Activated naive CD8-positive, alpha-beta T cell treated with anti-CD3 and anti-CD28 coated beads, Interleukin-2, amount 10 ng/mL, durations not matched to agents 7 days and 5 days (primary cell): ENCODE measurements around the gene CACNG6. TPM values are rescaled to one million over a fixed set of nuclear protein-coding genes. Genes with fewer than 3 reads are reported as not detected.
"Not testable (repeated sequence)": the region's sequence is repeated elsewhere in the genome, so short reads cannot be mapped to it uniquely, and the experiment has no call there.

ENCODE experiments used
- ATAC-seq: fragments of 150-1000 bp; cut with Tn5 transposase; one replicate; pipeline ENCODE4 v1.10.0; 2021; ENCODE audit warnings: low read depth, moderate library complexity
- POLR2A ChIA-PET: fragments of 350-600 bp; sonication (Branson Sonifier 250); formaldehyde crosslinking; loops from one replicate; lab custom pipeline; 2021; ENCODE audit warnings: antibody characterized with exemption; lab: Charles Lee
- DNase-seq: peaks from one replicate; pipeline ENCODE4 v3.0.0; 2021
- H3K27ac Mint-ChIP-seq: one replicate; pipeline ENCODE4 v1.8.0; 2022; ENCODE audit warnings: mild to moderate bottlenecking, mixed read lengths
- H3K27me3 Mint-ChIP-seq: one replicate; pipeline ENCODE4 v1.8.0; 2022; ENCODE audit warnings: mild to moderate bottlenecking, moderate library complexity, mixed read lengths
- H3K36me3 Mint-ChIP-seq: one replicate; pipeline ENCODE4 v1.8.0; 2021; ENCODE audit warnings: mild to moderate bottlenecking, mixed read lengths
- H3K4me1 Mint-ChIP-seq: one replicate; pipeline ENCODE4 v1.8.0; 2021; ENCODE audit warnings: mixed read lengths
- H3K4me3 Mint-ChIP-seq: one replicate; pipeline ENCODE4 v1.8.0; 2022; ENCODE audit warnings: mild to moderate bottlenecking, moderate library complexity, mixed read lengths
- H3K9me3 Mint-ChIP-seq: one replicate; pipeline ENCODE4 v1.8.0; 2021; ENCODE audit warnings: mixed read lengths
- total RNA-seq, 2 experiments: library from RNA; stranded (reverse); gene quantifications; one replicate each; pipeline ENCODE4 v1.2.3, GENCODE V29; 2021

The CACNG6 gene, protein sequence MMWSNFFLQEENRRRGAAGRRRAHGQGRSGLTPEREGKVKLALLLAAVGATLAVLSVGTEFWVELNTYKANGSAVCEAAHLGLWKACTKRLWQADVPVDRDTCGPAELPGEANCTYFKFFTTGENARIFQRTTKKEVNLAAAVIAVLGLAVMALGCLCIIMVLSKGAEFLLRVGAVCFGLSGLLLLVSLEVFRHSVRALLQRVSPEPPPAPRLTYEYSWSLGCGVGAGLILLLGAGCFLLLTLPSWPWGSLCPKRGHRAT
- not detected for total RNA-seq

DNA sequence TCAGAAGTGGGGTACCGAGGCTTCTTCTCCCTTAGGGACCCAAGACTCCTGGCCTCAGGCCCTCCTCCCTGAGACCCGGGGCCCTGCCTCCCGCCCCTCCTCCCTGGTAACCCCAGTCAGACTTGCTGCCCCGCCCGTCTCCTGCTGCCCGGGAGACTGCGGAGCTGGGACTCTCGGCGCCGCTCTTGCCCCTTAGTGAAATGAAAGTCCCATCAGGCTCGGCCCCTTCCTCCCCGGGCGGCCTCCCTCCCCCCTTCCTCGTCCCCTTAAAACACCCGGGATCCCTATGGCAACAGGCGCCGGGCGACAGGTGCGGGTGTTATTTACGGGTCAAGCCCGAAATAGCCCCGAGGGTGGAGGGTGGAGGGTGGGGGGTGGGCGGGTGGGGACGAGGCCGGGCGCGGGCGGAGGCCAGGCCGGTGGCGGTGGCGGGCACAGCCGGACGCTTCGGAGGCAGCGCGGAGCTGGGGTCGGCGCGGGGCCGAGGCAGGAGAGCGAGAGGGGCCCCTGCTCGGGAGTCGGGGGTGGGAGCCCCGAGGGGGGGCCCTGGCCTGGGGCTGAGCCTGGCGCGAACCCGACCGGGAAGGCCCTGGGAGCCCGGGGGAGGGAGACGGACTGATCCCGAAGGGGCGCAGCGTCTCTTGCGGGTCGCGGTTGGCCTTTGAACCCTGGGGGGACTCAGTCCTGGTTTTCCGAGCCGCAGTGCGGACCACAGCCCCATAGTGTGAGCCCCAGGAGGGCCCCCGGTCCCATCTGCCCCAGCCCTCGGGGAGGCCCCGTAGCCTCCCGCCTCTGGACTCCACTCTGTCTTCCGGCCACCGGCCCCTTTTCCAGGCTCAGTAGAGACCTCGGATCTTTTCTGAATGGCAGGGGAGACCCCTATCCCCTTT, at the start of gene CACNG6:
CACNG6 (plus strand) TSS at position 414 of the 890 bp plus-strand sequence. CDS start 1,241 bp downstream, outside the sequence.
- no peaks in the 10 kb centered on the region for H3K9me3 Mint-ChIP-seq
- peaks cover 25% of the 10 kb centered on the region for H3K27me3 Mint-ChIP-seq
- H3K4me1 Mint-ChIP-seq, result no peaks in the 10 kb centered on the region
- POLR2A ChIA-PET, result no interaction called here
- no peak for DNase-seq
- no peak within 1 kb of the TSS for H3K27ac Mint-ChIP-seq
- no peak within 1 kb of the TSS for H3K4me3 Mint-ChIP-seq
- H3K36me3 Mint-ChIP-seq, result no peaks in the 10 kb centered on the region
- no peak for ATAC-seq

DNA sequence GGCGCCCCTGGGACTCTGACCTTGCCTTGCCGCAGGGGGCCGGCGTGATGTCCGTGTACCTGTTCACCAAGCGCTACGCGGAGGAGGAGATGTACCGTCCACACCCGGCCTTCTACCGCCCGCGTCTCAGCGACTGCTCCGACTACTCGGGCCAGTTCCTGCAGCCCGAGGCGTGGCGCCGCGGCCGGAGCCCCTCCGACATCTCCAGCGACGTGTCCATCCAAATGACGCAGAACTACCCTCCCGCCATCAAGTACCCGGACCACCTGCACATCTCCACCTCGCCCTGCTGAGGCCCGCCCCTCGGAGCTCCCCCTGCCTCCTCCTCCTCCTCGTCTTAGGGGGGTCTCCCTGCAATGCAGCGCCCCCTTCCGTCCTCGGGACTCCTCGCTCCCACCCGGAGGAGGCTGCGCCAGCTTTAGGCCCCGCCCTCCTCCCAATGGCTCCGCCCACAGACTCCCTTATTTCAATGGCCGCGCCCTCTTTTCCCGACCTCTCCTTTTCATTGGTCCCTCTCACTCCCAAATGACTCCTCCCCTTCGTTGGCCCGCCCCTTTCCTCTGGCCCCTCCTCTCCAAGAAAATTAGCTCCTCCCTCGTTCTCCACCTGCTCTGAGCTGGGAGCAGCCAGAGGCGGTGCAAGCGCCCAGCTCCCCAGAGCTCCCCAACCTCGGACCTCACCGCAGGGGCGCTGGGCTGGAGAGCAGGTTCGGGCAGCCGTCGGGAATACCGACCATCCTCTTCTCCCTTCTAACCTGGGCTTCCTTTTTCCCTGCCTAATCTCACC, 49.2 kb upstream of the CACNG6 start:
- DNase-seq, result peak; percentile 30
- no peak overlapping the region for H3K4me3 Mint-ChIP-seq
- peaks cover 30% of the 10 kb centered on the region for H3K27me3 Mint-ChIP-seq

DNA sequence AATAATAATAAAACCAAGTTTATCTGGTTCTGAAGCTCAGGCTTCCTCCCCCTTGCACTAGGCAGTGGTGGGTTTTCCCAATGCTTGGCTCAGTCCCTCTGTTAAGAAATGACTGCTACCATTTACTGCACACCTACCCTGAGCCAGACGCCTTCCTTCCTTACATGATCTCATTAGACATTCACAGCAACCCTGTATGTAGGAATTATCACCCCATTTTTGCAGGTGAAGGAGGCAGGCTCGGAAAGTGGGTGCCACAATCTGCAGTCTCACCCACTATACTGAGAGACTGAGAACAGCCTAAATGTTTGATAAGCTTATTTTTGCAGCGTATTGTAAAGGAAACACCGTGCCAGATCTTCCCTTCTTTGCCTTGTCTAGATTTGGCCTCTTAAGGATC, 47.0 kb upstream of the CACNG6 start:
- Mint-ChIP-seq H3K27ac (no peak overlapping the region), H3K4me1 (no peaks in the 10 kb centered on the region), H3K27me3 (peaks cover 33% of the 10 kb centered on the region), H3K9me3 (no peaks in the 10 kb centered on the region), H3K4me3 (no peak overlapping the region), H3K36me3 (no peaks in the 10 kb centered on the region)
- POLR2A ChIA-PET, result no interaction called here
- no peak for ATAC-seq
- DNase-seq, result no peak

More for the DNA sequence above, 49.2 kb upstream of the CACNG6 start:
- Mint-ChIP-seq H3K4me1 (no peaks in the 10 kb centered on the region), H3K36me3 (no peaks in the 10 kb centered on the region), H3K9me3 (no peaks in the 10 kb centered on the region), H3K27ac (no peak overlapping the region)
- POLR2A ChIA-PET, result no interaction called here
- no peak for ATAC-seq

DNA sequence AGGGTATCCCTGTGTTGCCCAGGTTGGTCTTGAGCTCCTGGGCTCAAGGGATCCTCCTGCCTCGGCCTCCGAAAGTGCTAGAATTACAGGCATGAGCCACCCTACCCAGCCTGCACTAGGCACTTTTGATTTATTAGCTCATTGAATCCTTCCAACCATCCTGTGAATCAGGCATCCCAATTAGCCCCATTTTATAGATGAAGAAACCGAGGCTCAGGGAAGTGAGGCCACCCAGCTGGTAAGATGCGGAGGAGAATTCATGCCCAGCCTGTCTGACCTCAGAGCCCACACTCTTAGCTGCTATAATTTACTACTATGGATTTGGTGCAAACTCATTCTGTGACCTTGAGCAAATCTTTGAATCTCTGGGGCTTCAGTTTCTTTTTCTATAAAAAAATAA, 46.5 kb upstream of the CACNG6 start:
- no peak overlapping the region for H3K27ac Mint-ChIP-seq
- ATAC-seq (no peak), DNase-seq (no peak)
- no peaks in the 10 kb centered on the region for H3K36me3 Mint-ChIP-seq
- POLR2A ChIA-PET, result no interaction called here
- H3K4me3 Mint-ChIP-seq, result no peak overlapping the region
- H3K27me3 Mint-ChIP-seq, result peaks cover 33% of the 10 kb centered on the region
- no peaks in the 10 kb centered on the region for H3K9me3 Mint-ChIP-seq
- H3K4me1 Mint-ChIP-seq, result no peaks in the 10 kb centered on the region

DNA sequence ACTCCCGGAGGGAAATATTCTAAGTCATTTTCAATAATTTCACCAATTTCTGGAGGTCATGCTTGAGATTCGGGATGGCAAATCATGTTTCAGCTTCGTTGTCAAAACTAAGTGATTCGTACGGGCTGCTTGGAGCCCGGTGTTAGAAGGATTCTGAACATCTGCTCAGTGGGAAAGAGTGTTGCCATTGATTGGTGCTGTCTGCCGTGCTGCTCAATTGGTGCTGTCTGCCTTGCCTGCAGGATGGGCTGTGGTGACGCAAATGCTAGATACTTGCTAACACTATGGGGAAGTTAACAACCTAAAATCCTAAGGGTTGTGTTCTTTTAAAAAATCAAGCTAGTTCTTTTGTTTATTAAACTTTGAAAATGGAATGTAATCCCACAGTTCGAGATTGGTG, 46.0 kb upstream of the CACNG6 start:
- DNase-seq (no peak), ATAC-seq (no peak)
- Mint-ChIP-seq H3K27me3 (peaks cover 33% of the 10 kb centered on the region), H3K4me3 (no peak overlapping the region), H3K27ac (no peak overlapping the region), H3K4me1 (no peaks in the 10 kb centered on the region), H3K9me3 (no peaks in the 10 kb centered on the region), H3K36me3 (no peaks in the 10 kb centered on the region)
- POLR2A ChIA-PET, result no interaction called here

DNA sequence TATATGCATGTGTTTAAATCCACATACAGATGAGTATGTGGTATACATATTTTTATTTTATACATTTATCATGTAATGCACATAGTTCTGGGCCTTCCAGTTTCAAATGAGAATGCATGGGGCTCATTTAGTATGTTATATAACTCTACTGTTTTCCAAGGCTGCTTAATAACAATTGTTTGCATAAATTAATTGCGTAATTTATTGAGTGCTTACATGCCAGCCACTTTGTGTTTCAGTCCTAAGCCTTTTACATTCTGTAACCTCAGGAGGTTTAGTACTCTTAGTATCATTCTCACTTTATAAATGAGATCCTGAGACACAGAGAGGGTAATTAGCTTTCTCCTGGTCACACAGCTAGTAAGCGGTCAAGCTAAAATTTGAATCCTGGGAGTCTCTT, 45.4 kb upstream of the CACNG6 start:
- POLR2A ChIA-PET, result no interaction called here
- ATAC-seq, result no peak
- no peak overlapping the region for H3K27ac Mint-ChIP-seq
- H3K36me3 Mint-ChIP-seq, result no peaks in the 10 kb centered on the region
- peaks cover 32% of the 10 kb centered on the region for H3K27me3 Mint-ChIP-seq
- no peaks in the 10 kb centered on the region for H3K9me3 Mint-ChIP-seq
- no peak for DNase-seq
- H3K4me3 Mint-ChIP-seq, result no peak overlapping the region
- H3K4me1 Mint-ChIP-seq, result no peaks in the 10 kb centered on the region

DNA sequence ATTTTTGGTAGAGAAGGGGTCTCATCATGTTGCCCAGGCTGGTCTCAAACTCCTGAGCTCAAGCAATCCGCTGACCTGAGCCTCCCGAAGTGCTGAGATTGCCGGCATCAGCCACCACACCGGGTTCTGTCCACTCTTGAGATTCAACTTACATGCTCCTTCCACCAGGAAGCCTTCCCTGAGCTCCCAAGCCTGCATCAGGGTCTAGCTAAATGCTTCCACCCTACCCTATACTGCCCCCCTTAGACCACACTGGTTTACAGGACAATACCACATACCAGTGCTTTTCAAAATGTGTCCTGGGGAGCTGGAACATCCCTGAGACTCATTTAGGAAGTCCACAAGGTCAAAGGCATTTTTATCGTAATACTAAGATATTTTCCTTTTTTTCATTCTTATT, 43.8 kb upstream of the CACNG6 start:
- H3K9me3 Mint-ChIP-seq, result no peaks in the 10 kb centered on the region
- no peak for DNase-seq
- no peak overlapping the region for H3K4me3 Mint-ChIP-seq
- H3K27ac Mint-ChIP-seq, result no peak overlapping the region
- peaks cover 17% of the 10 kb centered on the region for H3K27me3 Mint-ChIP-seq
- POLR2A ChIA-PET, result no interaction called here
- ATAC-seq, result no peak
- H3K36me3 Mint-ChIP-seq, result no peaks in the 10 kb centered on the region
- no peaks in the 10 kb centered on the region for H3K4me1 Mint-ChIP-seq

DNA sequence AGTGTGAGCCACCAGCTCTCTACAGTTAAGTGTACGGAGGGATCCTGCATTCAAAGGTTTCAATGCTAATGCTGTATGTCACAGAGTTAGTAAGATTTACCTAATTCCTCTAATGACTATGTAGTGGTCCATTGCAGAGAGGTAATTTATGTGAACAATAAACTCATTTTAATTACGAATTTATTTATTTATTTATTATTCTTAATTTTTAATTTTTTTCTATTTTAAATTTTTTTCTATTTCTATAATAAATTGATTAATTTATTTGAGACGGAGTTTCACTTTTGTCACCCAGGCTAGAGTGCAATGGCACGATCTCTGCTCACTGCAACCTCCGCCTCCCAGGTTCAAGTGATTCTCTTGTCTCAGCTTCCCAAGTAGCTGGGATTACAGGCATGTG, 42.8 kb upstream of the CACNG6 start:
- H3K9me3 Mint-ChIP-seq, H3K36me3 Mint-ChIP-seq, H3K27ac Mint-ChIP-seq, H3K4me3 Mint-ChIP-seq, ATAC-seq, DNase-seq, POLR2A ChIA-PET, H3K4me1 Mint-ChIP-seq: not testable (repeated sequence)
- H3K27me3 Mint-ChIP-seq, result peaks cover 10% of the 10 kb centered on the region

DNA sequence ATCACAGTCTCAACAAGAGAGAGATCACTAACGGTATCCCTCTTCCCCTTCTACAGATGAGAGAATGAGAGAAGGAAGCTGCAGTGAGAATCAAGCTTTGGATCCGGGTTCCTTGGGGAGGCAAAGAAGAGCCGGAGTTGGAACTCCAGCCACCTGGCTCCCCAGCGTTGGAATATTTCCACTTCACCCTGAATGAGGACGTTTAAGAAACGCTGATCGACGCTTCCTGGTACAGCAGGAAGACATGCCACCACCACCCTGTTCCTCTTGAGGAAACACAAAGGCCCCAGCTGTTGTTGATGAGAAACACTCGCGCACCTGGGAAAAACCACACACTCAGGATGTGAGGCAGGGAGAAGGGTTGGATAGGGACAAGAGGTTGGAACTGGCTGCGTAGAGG, 40.0 kb upstream of the CACNG6 start:
- H3K27ac Mint-ChIP-seq, result no peak overlapping the region
- POLR2A ChIA-PET, result no interaction called here
- H3K4me1 Mint-ChIP-seq, result no peaks in the 10 kb centered on the region
- ATAC-seq, result no peak
- H3K36me3 Mint-ChIP-seq, result no peaks in the 10 kb centered on the region
- DNase-seq, result no peak
- peaks cover 6% of the 10 kb centered on the region for H3K27me3 Mint-ChIP-seq
- no peaks in the 10 kb centered on the region for H3K9me3 Mint-ChIP-seq
- H3K4me3 Mint-ChIP-seq, result no peak overlapping the region

DNA sequence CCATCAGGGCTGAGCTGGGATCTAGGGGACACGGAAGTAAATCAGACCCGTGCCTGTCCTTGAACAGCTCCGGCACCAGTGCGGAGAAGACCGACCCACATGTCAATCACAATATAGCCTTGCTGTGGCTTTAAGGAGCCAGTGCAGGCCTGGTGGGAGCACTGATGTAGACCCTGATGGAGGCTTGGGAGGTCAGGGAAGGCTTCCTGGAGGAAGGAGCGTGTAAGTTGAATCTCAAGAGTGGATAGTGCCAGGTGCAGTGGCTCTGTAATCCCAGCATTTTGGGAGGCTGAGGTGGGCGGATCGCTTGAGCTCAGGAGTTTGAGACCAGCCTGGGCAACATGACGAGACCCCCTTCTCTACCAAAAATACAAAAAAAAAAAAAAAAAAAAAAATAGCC, 39.5 kb upstream of the CACNG6 start:
- Mint-ChIP-seq H3K27me3 (peaks cover 11% of the 10 kb centered on the region), H3K4me3 (no peak overlapping the region), H3K36me3 (no peaks in the 10 kb centered on the region), H3K4me1 (no peaks in the 10 kb centered on the region), H3K27ac (no peak overlapping the region), H3K9me3 (no peaks in the 10 kb centered on the region)
- ATAC-seq (no peak), DNase-seq (no peak)
- POLR2A ChIA-PET, result no interaction called here

DNA sequence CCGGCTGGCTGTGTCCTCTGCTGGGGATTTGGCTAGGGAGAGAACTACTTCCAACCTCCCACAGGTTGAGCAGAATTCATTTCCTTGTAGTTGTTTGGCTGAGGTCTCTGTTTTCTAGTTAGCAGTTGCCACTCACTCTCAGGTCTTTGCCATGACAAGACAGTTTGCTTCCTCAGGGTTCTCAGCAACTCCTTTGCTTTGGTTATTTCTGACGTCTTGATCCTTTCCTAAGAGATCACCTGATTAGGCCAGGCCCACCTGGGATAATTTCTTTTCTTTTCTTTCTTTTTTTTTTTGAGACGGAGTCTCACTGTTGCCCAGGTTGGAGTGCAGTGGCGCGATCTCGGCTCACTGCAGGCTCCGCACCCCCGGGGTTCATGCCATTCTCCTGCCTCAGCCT, 38.1 kb upstream of the CACNG6 start:
- Mint-ChIP-seq H3K27ac (no peak overlapping the region), H3K4me3 (no peak overlapping the region), H3K4me1 (no peaks in the 10 kb centered on the region), H3K36me3 (no peaks in the 10 kb centered on the region), H3K9me3 (no peaks in the 10 kb centered on the region), H3K27me3 (peaks cover 18% of the 10 kb centered on the region)
- DNase-seq, result no peak
- POLR2A ChIA-PET, result no interaction called here
- ATAC-seq, result no peak

DNA sequence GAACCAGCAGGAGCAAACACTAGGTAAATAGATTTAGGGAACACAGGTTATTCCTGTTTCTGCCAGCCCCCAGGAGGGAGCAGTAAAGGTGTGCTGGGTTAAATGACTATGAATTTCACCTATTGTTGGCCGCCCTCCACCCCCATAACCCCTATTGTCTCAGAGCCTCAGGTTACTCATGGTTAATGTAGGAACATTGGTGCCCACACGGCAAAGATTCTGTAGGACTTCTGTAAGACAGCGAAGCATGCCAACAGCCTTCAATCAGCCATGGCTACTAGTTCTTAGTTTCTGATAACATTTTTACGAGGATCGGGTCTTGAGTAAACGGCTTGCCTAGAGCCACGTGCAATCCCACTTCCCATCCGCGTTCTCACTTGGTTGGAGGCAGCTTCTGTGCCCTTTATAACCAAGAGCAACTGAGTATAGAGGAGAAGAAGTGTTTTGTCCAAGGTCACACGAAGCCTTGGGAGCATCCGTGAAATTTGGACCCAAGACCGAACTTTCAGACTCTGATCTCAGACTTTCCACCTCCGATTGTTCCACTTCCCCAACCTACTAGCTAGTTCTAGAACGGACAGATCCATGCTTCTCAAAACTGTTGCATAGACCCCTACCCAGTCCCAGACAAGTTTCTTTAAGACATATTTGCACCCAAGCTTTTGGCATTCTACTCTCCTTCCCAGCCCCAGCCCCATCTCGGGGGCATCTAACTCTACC, 33.8 kb upstream of the CACNG6 start:
- no peaks in the 10 kb centered on the region for H3K36me3 Mint-ChIP-seq

DNA sequence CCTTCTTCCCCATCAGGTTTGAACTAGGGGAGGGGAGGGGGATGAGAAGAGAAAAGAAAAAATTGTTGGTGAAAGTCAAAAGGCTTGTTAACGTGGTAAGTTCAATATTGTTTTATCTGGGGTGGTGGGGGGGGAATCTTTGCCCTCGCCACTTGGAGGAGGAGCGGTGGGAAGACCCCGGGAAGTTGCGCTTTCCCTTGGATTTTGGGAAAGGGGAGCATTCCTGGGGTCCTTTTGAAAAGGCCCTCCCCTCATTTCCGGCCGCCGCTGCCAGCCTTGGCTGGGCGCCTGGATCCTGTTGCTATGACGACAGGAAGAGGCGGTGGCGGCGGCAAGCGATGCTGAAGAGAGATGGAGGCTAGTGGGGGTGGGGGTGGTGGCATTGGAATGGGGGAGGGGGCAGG, 33.3 kb upstream of the CACNG6 start:
- peaks cover 2% of the 10 kb centered on the region for H3K4me1 Mint-ChIP-seq
- POLR2A ChIA-PET, result no interaction called here
- H3K4me3 Mint-ChIP-seq, result no peak overlapping the region
- DNase-seq (no peak), ATAC-seq (no peak)
- H3K27ac Mint-ChIP-seq, result no peak overlapping the region
- no peaks in the 10 kb centered on the region for H3K9me3 Mint-ChIP-seq
- no peaks in the 10 kb centered on the region for H3K36me3 Mint-ChIP-seq
- H3K27me3 Mint-ChIP-seq, result peaks cover 54% of the 10 kb centered on the region

More for the DNA sequence above, 33.8 kb upstream of the CACNG6 start:
- H3K27me3 Mint-ChIP-seq, result peaks cover 54% of the 10 kb centered on the region
- H3K4me1 Mint-ChIP-seq, result peaks cover 2% of the 10 kb centered on the region
- DNase-seq, result no peak
- POLR2A ChIA-PET, result no interaction called here
- no peak overlapping the region for H3K27ac Mint-ChIP-seq
- H3K4me3 Mint-ChIP-seq, result no peak overlapping the region
- H3K9me3 Mint-ChIP-seq, result no peaks in the 10 kb centered on the region
- no peak for ATAC-seq
